Small intestine (tissue), 7 donors: ENCODE data around the gene SMAD1. TPM values are rescaled to one million over a fixed set of nuclear protein-coding genes. Genes with fewer than 3 reads are reported as not detected.

Source experiments
- DNase-seq, 2 donors: peaks; one replicate each; pipeline versions ENCODE4 v3.0.0 to v3.0.0-alpha.2; 2013
- FAIRE-seq: peaks from 2 replicates; lab custom pipeline; 2012; peaks lifted over from hg19 to GRCh38; lab: Jason Lieb, UNC
- H3K27ac ChIP-seq, 3 donors: one replicate each; pipeline ENCODE4 v1.5.1; 2013; ENCODE audit warnings: low read length in 2 of 3, mild to moderate bottlenecking in 2 of 3, control low read depth in 1 of 3, inconsistent platforms in 1 of 3, low read depth in 1 of 3, moderate library complexity in 1 of 3
- H3K27me3 ChIP-seq, 3 donors: one replicate each; pipeline ENCODE4 v1.6.1; 2013; ENCODE audit warnings: low read length in 3 of 3, inconsistent platforms in 1 of 3; ENCODE audit not compliant: control insufficient read depth in 3 of 3, insufficient read depth in 3 of 3
- H3K36me3 ChIP-seq, 3 donors: one replicate each; pipeline ENCODE4 v1.6.1; 2013; ENCODE audit warnings: low read length in 3 of 3, inconsistent platforms in 1 of 3, low read depth in 1 of 3, mild to moderate bottlenecking in 1 of 3, moderate library complexity in 1 of 3; ENCODE audit not compliant: control insufficient read depth in 3 of 3, insufficient read depth in 2 of 3
- H3K4me1 ChIP-seq, 3 donors: one replicate each; pipeline ENCODE4 v1.6.1; 2013; ENCODE audit warnings: low read length in 2 of 3, inconsistent platforms in 1 of 3, low read depth in 1 of 3, mild to moderate bottlenecking in 1 of 3, moderate library complexity in 1 of 3; ENCODE audit not compliant: control insufficient read depth in 3 of 3, insufficient read depth in 2 of 3
- H3K4me3 ChIP-seq, 3 donors: one replicate each; pipeline ENCODE4 v1.5.1; 2013; ENCODE audit warnings: low read length in 3 of 3, control low read depth in 1 of 3, inconsistent platforms in 1 of 3, low read depth in 1 of 3, mild to moderate bottlenecking in 1 of 3, moderate library complexity in 1 of 3
- H3K9me3 ChIP-seq, 2 donors: one replicate each; pipeline ENCODE4 v1.6.1; 2013; ENCODE audit warnings: low read depth in 1 of 2, low read length in 1 of 2; ENCODE audit not compliant: control insufficient read depth in 2 of 2, insufficient read depth in 1 of 2
- WGBS, 3 donors: extraction: QIAGEN DNeasy Blood & Tissue Kit; methylation state at CpG; one replicate each; pipeline ENCODE4 v1.1.7; 2013; 5-methylcytosine and 5-hydroxymethylcytosine counted together
- polyA plus RNA-seq, 4 donors: library from polyadenylated mRNA; stranded (reverse) in 3 of 4; unstranded in 1 of 4; fragments of 200-250 nt in 3 of 4; fragments of 120-200 nt in 1 of 4; gene quantifications; one replicate each; pipeline versions ENCODE4 v1.2.1 to v1.2.3, GENCODE V29; 2013
- donor health status: healthy with polysubstance abuse.
- donor health status: control.
- donor health status: control.
- donor health status: Bipolar disorder and iron deficiency.
- donor health status: healthy.

Gene SMAD1
- polyA plus RNA-seq, 4 donors: 11.4 to 42.1 (median 15.2) TPM

DNA sequence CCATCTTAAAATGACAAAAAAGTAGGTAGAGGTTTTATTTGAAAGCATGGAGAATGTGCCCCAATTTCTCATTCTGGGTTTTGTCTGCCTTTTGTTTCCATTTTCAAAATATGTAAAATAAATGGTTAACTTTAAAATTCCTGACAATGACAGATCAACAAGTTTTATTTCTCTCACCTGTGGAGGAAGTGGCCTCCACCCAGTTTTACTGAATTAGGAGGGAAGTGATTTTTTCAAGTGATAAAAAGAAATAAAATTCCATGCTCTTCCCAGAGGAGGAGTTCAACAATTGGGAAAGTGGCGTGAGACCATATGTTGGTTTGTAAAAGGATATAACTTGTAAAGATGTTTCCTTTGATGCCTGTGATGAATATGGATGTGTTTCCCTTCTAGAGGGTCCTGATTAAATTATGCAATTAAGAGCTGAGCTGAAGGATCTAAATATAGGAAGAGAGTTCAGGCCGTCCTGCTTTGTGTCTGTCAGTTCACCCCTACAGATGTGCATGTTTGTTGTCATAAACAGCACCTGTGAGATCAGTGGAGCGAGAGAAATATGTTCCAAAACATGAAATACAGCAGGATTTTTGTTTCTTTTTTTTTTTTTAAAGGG, 19.5 kb downstream of the SMAD1 start:
- H3K36me3 ChIP-seq: no peaks in the 10 kb centered on the region
- FAIRE-seq (no peak), DNase-seq (no peak)
- H3K27ac ChIP-seq: no peak overlapping the region
- H3K4me3 ChIP-seq: no peak overlapping the region
- H3K4me1 ChIP-seq: peaks cover 0 to 5% (median 3%) of the 10 kb centered on the region in 3 donors
- H3K27me3 ChIP-seq: no peaks in the 10 kb centered on the region
- H3K9me3 ChIP-seq: no peaks in the 10 kb centered on the region
- 75 to 93% (median 76%) methylated on average over 3 of the region's 3 CpGs for WGBS, 3 donors

DNA sequence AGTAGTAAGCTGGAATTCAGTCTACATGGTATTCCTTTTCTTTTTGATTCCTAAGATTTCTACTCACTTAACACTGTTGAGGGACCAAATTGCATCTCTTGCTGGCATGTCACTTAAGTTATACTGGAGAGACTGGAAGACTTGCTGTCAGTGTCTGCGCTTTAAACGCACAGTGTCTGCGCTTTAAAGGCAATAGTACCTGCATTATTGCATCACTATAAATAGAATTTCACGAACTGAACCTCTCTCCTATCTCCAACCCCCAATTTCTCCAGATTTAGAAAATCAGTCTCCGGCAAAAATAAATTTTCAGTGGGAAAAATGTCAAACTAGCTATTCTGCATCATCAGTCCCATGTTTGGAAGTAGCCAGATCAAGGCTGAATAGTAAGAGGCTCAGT, 21.2 kb downstream of the SMAD1 start:
- FAIRE-seq (no peak), DNase-seq (no peak)
- no peak overlapping the region for H3K4me3 ChIP-seq
- no peaks in the 10 kb centered on the region for H3K36me3 ChIP-seq
- H3K27ac ChIP-seq: no peak overlapping the region
- WGBS, 3 donors: 90 to 95% (median 94%) methylated on average over 5 of the region's 5 CpGs
- peaks cover 0 to 3% (median 3%) of the 10 kb centered on the region in 3 donors for H3K4me1 ChIP-seq
- no peaks in the 10 kb centered on the region for H3K27me3 ChIP-seq
- H3K9me3 ChIP-seq: no peaks in the 10 kb centered on the region

DNA sequence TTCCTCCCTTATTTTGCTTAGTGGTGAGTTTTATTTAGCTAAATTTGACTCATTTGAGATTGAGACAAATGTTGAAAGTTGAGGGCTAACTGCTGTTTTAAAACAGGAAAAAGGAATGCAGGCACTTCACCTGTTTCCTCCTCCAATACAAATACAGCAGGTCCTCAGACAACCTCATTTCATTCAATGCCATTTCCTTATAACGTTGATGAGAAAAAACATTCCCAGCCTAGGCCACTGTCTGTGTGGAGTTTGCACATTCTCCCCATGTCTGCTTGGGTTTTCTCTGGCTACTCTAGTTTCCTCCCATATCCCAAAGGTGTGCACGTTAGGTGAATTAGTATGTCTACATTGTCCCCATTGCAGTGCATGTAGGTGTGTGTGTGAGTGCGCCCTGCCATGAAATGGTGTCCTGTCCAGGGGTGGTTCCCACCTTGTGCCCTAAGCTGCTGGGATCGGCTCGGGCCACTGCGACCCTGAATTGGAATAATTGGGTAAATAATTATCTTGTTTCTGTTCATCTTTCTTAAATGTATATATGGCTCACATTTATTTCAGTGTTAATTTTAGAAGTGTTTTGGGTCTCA, 21.9 kb downstream of the SMAD1 start:
- Histone ChIP-seq H3K27ac (no peak overlapping the region), H3K4me1 (peaks cover 0 to 4% (median 3%) of the 10 kb centered on the region in 3 donors), H3K36me3 (no peaks in the 10 kb centered on the region), H3K4me3 (no peak overlapping the region), H3K9me3 (no peaks in the 10 kb centered on the region), H3K27me3 (no peaks in the 10 kb centered on the region)
- FAIRE-seq (no peak), DNase-seq (no peak)
- 73 to 80% (median 78%) methylated on average over 6 of the region's 6 CpGs for WGBS, 3 donors

DNA sequence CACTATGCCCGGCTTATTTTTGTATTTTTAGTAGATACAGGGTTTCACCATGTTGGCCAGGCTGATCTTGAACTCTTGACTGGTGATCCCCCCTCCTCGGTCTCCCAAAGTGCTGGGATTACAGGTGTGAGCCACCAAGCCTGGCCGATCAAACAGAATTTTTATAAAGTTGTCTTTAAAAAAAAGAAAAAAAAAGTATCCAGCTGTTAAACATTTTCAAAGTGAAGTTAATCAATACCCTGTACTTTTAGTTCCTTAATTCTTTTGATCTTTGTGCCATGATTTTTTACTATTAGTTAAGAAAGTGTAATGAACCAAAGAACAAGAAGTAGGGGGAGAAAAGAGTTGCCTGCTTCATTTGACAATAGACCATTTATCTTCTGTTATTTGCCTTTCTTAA, 24.3 kb downstream of the SMAD1 start:
- H3K4me3 ChIP-seq: no peak overlapping the region
- no peaks in the 10 kb centered on the region for H3K9me3 ChIP-seq
- 52 to 63% (median 56%) methylated on average over 3 of the region's 3 CpGs for WGBS, 3 donors
- H3K27ac ChIP-seq: no peak overlapping the region
- peak in 1 of 2 donors; percentile 25 for DNase-seq
- H3K4me1 ChIP-seq: peaks cover 0 to 4% (median 3%) of the 10 kb centered on the region in 3 donors
- no peaks in the 10 kb centered on the region for H3K36me3 ChIP-seq
- no peak for FAIRE-seq
- H3K27me3 ChIP-seq: no peaks in the 10 kb centered on the region

DNA sequence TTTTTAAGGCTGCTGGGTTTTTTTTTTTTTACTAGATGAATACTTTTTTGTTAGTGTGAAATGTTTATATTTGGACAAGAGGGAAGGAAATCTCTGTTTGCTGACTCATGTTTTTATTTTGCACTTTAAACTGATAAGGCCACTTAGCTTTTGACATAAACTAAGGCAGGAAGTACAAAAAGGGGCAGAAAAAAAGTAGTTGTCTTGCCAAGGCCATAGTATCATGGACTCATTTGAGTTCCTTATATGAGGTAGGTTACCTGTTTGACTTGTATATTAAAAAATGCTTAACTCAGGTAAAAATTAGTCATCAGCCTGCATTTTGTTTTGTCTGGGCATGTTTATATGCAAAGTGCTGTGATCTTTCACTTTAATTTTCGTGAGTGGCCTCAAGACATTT, 26.0 kb downstream of the SMAD1 start:
- H3K9me3 ChIP-seq: peaks cover 0 to 4% of the 10 kb centered on the region in 2 donors
- peaks cover 0 to 4% (median 0%) of the 10 kb centered on the region in 3 donors for H3K4me1 ChIP-seq
- no peaks in the 10 kb centered on the region for H3K27me3 ChIP-seq
- H3K36me3 ChIP-seq: peaks cover 0 to 2% (median 0%) of the 10 kb centered on the region in 3 donors
- H3K27ac ChIP-seq: peak overlapping the region in 1 of 3 donors; percentile 24
- no peak overlapping the region for H3K4me3 ChIP-seq
- peak; percentile 35 to 54 for DNase-seq
- WGBS, 3 donors: 68 to 88% (median 72%) methylated on average over 1 of the region's 1 CpG
- FAIRE-seq: no peak

DNA sequence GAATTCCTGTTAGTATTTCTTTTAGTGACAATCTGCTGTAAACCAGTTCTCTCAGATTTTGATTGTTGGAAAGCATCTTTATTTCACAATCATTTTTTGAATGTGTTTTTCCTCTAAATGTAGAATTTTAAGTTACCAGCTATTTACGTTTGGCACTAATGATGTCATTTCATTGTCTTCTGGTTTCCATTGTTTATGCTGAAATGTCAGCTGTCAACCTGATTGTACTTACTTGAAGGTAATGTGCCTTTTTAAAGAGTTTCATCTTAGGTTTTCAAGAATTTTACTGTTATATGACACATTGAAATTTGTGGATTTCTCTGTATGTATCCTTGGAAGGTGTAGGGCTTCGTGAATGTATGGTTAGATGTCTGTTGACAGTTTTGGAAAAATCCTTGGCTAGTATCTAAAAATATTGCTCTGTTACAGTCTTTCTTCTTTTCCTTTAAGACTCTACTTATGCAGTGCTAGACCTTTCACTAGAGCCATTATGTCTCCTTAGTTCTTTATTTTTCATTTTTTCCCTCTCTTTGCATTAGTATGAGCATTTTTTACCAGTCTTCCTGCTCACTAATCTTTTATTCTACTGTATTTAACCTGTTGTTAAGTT, 30.4 kb downstream of the SMAD1 start:
- no peak overlapping the region for H3K4me3 ChIP-seq
- 74 to 86% (median 80%) methylated on average over 2 of the region's 2 CpGs for WGBS, 3 donors
- no peak overlapping the region for H3K27ac ChIP-seq
- H3K36me3 ChIP-seq: peaks cover 0 to 6% (median 2%) of the 10 kb centered on the region in 3 donors
- H3K27me3 ChIP-seq: no peaks in the 10 kb centered on the region
- H3K4me1 ChIP-seq: peaks cover 0 to 4% (median 0%) of the 10 kb centered on the region in 3 donors
- FAIRE-seq: no peak
- peaks cover 0 to 10% of the 10 kb centered on the region in 2 donors for H3K9me3 ChIP-seq
- no peak for DNase-seq

DNA sequence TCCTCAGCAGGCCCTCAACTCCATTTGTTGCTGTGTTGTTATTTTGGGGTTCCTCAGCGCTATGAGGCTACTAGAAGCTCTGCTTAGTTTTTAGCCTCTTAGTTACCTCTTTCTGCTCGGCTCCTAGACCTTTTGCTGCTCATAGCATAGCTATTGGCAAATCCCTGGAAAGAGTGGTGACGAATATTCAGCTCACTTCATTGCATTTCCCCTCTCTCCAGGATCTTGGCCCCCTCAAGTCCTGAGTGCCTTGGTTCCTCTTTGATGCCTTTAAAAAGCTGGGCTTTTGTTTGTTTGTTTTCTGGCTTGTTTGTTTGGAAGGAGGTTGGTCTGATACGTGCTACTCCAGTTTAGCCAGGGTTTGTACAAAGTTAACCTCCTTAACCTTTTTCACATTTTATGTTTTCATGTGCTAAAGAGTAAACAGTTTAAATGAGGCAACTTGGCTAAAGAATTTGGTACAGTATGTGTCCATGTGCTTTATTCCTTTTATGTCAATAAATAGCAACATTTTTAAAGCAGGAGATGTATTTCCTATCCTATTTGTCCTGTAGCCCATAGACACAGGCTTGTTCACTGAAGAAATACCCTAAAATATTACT, 31.5 kb downstream of the SMAD1 start:
- Histone ChIP-seq H3K36me3 (peaks cover 0 to 8% (median 2%) of the 10 kb centered on the region in 3 donors), H3K4me3 (no peak overlapping the region), H3K27me3 (no peaks in the 10 kb centered on the region), H3K9me3 (peaks cover 0 to 10% of the 10 kb centered on the region in 2 donors), H3K4me1 (no peaks in the 10 kb centered on the region), H3K27ac (no peak overlapping the region)
- FAIRE-seq (no peak), DNase-seq (no peak)
- 85 to 94% (median 88%) methylated on average over 4 of the region's 4 CpGs for WGBS, 3 donors

DNA sequence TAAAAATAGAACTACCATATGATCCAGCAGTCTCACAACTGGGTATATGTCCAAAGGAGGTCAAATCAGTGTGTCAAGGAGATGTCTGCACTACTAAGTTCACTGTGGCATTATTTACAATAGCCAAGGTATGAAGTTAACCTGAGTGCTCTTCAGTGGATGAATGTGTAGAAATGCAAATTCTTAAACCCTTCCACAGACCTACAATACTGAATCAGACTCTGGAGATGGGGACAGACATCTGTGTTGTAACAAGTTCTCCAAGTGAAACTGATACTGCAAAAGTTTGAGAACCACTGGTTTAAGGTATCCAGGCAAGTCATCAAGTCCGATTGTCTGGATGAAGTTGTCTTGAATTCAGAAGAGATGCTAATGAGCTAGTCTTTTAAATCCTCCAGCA, 38.5 kb downstream of the SMAD1 start:
- no peaks in the 10 kb centered on the region for H3K27me3 ChIP-seq
- H3K9me3 ChIP-seq: no peaks in the 10 kb centered on the region
- no peak overlapping the region for H3K27ac ChIP-seq
- H3K4me1 ChIP-seq: peaks cover 0 to 2% (median 0%) of the 10 kb centered on the region in 3 donors
- H3K36me3 ChIP-seq: peaks cover 0 to 13% (median 0%) of the 10 kb centered on the region in 3 donors
- WGBS, 3 donors: 93 to 97% (median 95%) methylated on average over 1 of the region's 1 CpG
- no peak for DNase-seq
- no peak overlapping the region for H3K4me3 ChIP-seq
- FAIRE-seq: no peak
